Activated naive CD4-positive, alpha-beta T cell treated with anti-CD3 and anti-CD28 coated beads for 36 hours (primary cell): ENCODE results near the gene KLHDC1. TPM values are rescaled to one million over a fixed set of nuclear protein-coding genes. Genes with fewer than 3 reads are reported as not detected.
"Not testable (repeated sequence)": the region's sequence is repeated elsewhere in the genome, so short reads cannot be mapped to it uniquely, and the experiment has no call there.

Experiments
- CTCF ChIA-PET: fragments of 350-600 bp; sonication (Branson Sonifier 250); formaldehyde crosslinking; loops from one replicate; lab custom pipeline; 2021; ENCODE audit warnings: antibody characterized with exemption; lab: Charles Lee
- DNase-seq: peaks from one replicate; pipeline ENCODE4 v3.0.0-alpha.2; 2020
- H3K27ac Mint-ChIP-seq: one replicate; pipeline ENCODE4 v1.8.0; 2021; ENCODE audit warnings: mild to moderate bottlenecking, mixed read lengths
- H3K27me3 Mint-ChIP-seq: one replicate; pipeline ENCODE4 v1.8.0; 2021; ENCODE audit warnings: low read depth, mixed read lengths
- H3K36me3 Mint-ChIP-seq: one replicate; pipeline ENCODE4 v1.8.0; 2021; ENCODE audit warnings: low read depth, mixed read lengths
- H3K4me1 Mint-ChIP-seq: one replicate; pipeline ENCODE4 v1.8.0; 2021; ENCODE audit warnings: low read depth, mixed read lengths
- H3K4me3 Mint-ChIP-seq: one replicate; pipeline ENCODE4 v1.8.0; 2021; ENCODE audit warnings: mild to moderate bottlenecking, moderate library complexity, mixed read lengths
- H3K9me3 Mint-ChIP-seq: one replicate; pipeline ENCODE4 v1.8.0; 2021; ENCODE audit warnings: mixed read lengths
- intact Hi-C: fragments of 100-400 bp; cut with micrococcal nuclease; formaldehyde crosslinking; loops from one replicate; pipeline ENCODE4 v1.15.1; 2023
- total RNA-seq, 2 experiments: library from RNA; stranded (reverse); gene quantifications; one replicate each; pipeline ENCODE4 v1.2.3, GENCODE V29; 2021

Gene KLHDC1, protein sequence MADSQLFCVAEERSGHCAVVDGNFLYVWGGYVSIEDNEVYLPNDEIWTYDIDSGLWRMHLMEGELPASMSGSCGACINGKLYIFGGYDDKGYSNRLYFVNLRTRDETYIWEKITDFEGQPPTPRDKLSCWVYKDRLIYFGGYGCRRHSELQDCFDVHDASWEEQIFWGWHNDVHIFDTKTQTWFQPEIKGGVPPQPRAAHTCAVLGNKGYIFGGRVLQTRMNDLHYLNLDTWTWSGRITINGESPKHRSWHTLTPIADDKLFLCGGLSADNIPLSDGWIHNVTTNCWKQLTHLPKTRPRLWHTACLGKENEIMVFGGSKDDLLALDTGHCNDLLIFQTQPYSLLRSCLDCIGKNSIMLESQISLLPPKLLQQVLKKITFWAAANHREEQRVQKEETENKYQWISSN
- under 1 TPM; 0.57 to 0.79 TPM for total RNA-seq

DNA sequence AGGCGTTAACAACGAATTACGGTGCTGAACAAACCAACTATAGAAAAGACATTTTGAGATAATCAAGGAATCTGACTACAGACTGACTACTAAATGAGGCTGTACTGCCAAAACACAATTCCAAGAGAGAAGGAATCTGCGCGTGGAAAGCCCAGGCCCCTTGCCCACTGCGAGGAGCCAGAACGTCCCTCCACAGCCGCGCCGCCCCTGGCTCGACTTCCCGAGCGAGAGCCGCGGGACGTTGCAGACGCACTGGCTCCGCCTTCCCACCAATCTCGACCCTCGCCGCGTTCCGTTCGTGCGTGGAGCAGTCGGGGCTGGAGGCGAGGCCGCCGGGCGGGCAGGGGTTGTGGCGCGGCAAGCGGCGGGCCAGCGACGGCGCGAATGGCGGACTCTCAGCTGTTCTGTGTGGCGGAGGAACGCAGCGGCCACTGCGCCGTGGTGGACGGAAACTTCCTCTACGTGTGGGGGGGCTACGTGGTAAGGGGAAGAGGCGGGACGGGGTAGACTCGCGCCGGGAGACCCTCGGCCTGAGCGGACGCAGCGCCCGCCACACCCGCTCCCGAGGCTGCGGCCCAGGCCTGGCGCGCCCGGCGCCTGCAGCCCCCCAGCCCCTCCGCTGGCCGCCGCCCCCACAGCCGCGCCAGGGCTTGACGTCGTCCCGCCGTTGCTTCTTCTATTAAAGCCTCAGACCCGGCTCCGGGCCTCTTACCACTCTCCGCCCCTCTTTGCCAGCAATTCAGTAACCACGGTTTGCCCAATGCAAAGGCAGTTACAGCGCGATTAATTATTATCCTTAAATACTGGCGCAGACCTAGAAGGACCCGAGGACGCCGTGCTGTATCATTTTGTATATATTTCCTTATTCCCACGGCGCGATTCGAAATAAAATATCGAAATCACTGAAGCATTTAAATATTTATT is at the start of gene KLHDC1:
Gene KLHDC1, plus strand, starts transcription at position 310 of the 924 bp plus-strand sequence. Its CDS starts 75 bp downstream, at position 385.
- CTCF ChIA-PET = interaction anchor here (0.7 to 1.1 kb wide), 4 partner anchors 59 to 170 kb away, joined by 3 to 5 read pairs (median 4); partner anchors contain the start of gene KLHDC2
- intact Hi-C loops = loop anchor here (1.0 to 5.0 kb wide), 2 partner anchors 74 to 619 kb away; partner anchors contain the start of genes DMAC2L and L2HGDH
- peaks cover 1% of the 10 kb centered on the region for H3K36me3 Mint-ChIP-seq
- H3K4me1 Mint-ChIP-seq = peaks cover 34% of the 10 kb centered on the region
- H3K9me3 Mint-ChIP-seq = no peaks in the 10 kb centered on the region
- peak within 1 kb of the TSS; percentile 81 for H3K4me3 Mint-ChIP-seq
- H3K27ac Mint-ChIP-seq = peak within 1 kb of the TSS; percentile 62
- peak; percentile 84 for DNase-seq
- no peaks in the 10 kb centered on the region for H3K27me3 Mint-ChIP-seq

DNA sequence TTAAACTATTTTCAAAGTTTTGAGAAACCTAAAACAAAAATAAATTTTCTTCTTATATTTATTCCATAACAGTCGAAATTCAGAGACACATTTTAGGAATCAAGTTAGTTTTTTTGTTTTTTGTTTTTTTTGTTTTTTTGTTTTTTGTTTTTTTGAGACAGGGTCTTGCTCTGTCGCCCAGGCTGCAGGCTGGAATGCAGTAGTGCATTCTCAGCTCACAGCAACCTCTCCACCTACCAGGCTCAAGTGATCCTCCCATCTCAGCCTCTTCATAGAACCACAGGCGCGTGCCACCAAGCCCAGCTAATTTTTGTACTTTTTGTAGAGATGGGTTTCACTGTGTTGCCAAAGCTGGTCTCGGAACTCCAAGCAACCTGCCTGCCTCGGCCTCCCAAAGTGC is 39.4 kb upstream of the KLHDC1 start:
- no peak overlapping the region for H3K27ac Mint-ChIP-seq
- no peaks in the 10 kb centered on the region for H3K9me3 Mint-ChIP-seq
- intact Hi-C loops = no loop called here
- H3K4me3 Mint-ChIP-seq = no peak overlapping the region
- peaks cover 14% of the 10 kb centered on the region for H3K36me3 Mint-ChIP-seq
- no peak for DNase-seq
- CTCF ChIA-PET = no interaction called here
- H3K4me1 Mint-ChIP-seq = no peaks in the 10 kb centered on the region
- H3K27me3 Mint-ChIP-seq = no peaks in the 10 kb centered on the region

DNA sequence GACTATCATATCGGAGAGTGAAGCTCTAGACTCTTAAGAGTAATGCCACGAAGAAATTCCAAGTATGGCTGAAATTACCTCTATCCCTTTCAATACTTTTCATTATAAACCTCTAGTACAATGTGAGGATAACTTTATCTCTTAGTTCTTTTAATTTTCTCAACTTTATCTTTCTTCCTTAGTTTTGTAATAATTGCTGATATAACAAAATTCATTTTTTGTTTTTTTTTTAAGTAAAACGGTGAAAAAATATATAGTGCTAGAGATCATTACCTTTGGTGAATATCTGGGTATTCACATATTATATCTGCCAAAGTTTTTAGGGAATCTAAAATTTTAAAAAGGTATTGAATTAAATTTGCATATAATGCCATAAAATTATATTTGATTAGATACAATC is 38.4 kb upstream of the KLHDC1 start:
- Mint-ChIP-seq H3K9me3 (no peaks in the 10 kb centered on the region), H3K4me3 (no peak overlapping the region), H3K27ac (no peak overlapping the region), H3K36me3 (peaks cover 14% of the 10 kb centered on the region), H3K4me1 (no peaks in the 10 kb centered on the region), H3K27me3 (no peaks in the 10 kb centered on the region)
- DNase-seq = no peak
- CTCF ChIA-PET = interaction anchor here (0.6 kb wide), 2 partner anchors 30 to 111 kb away, joined by 3 read pairs; no protein-coding TSS in a partner anchor
- intact Hi-C loops = no loop called here

DNA sequence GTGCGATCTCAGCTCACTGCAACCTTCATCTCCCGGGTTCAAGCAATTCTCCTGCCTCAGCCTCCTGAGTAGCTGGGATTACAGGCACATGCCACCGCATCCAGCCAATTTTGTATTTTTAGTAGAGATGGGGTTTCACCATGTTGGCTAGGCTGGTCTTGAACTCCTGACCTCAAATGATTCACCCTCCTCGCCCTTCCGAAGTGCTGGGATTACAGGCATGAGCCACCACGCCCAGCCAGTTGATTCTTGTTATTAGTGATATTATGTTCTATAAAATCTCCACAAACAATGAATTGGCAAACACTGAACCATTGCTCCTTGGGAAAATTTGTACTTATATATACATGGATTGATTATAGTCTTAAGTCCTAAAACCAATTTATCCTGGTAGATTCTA is 35.4 kb upstream of the KLHDC1 start:
- H3K27ac Mint-ChIP-seq, DNase-seq, H3K27me3 Mint-ChIP-seq, intact Hi-C loops, H3K36me3 Mint-ChIP-seq, H3K9me3 Mint-ChIP-seq, H3K4me3 Mint-ChIP-seq, H3K4me1 Mint-ChIP-seq: not testable (repeated sequence)
- CTCF ChIA-PET = interaction anchor here (0.7 to 1.2 kb wide), 2 partner anchors 53 to 71 kb away, joined by 4 to 5 read pairs; no protein-coding TSS in a partner anchor

DNA sequence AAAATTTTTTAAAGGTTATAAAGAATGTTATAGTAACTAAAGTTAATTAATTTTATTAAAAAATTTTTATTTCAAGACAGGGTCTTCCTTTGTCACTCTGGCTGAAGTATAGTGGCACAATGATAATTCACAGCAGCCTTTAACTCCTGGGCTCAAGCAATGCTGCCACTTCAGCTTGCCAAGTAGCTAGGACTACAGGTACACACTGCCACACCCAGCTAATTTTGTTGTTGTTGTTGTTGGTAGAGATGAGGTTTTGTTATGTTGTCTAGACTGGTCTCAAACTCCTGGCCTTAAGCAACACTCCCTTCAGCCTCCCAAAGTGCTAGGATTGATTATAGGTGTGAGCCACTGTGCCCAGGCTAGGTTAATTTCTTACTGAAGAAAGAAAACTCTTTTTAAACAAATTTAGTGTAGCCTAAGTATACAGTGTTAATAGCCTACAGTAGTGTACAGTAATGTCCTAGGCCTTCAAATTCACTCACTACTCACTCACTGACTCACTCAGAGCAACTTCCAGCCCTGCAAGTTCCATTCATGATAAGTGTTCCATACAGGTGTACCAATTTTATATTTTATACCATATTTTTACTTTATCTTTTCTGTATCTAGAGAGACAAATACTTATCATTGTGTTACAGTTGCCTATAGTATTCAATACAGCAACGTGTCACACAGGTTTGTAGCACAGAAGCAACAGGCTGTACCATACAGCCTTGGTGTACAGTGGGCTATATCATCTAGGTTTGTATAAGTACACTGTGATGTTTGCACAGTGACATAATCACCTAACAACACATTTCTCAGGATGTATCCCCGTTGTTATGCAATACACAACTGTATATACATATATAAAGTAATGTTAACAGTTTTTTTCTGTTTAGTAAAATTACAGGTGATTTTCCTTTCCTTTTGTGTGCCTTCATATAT is 33.1 kb upstream of the KLHDC1 start:
- H3K27me3 Mint-ChIP-seq = no peaks in the 10 kb centered on the region
- peaks cover 12% of the 10 kb centered on the region for H3K36me3 Mint-ChIP-seq
- no peaks in the 10 kb centered on the region for H3K4me1 Mint-ChIP-seq
- no peak overlapping the region for H3K27ac Mint-ChIP-seq
- intact Hi-C loops = no loop called here
- H3K4me3 Mint-ChIP-seq = no peak overlapping the region
- H3K9me3 Mint-ChIP-seq = no peaks in the 10 kb centered on the region
- CTCF ChIA-PET = interaction anchor here (1.0 to 1.3 kb wide), 2 partner anchors 22 to 26 kb away, joined by 3 read pairs; no protein-coding TSS in a partner anchor
- DNase-seq = no peak

DNA sequence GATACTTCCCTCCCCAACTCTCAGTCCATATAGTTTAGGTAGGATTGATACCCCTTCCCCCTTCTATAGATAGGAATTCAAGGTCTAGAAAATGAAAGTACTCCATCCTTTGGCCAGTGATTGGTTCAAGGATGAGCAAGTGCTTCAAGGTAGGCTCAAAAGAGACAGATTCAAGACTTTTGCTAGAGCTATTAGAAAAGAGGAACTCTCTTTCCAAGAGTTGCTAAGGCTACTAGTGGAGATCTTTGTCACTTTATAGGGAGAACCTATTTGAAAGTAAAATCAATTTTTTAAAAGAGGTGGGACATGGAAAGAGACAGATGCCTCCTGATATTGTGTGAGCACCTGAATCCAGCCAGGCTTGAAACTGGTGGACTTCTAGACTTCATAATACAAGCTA is 22.4 kb upstream of the KLHDC1 start:
- CTCF ChIA-PET = no interaction called here
- DNase-seq = no peak
- Mint-ChIP-seq H3K27me3 (no peaks in the 10 kb centered on the region), H3K36me3 (peaks cover 41% of the 10 kb centered on the region), H3K27ac (no peak overlapping the region), H3K4me3 (no peak overlapping the region), H3K9me3 (no peaks in the 10 kb centered on the region), H3K4me1 (no peaks in the 10 kb centered on the region)
- intact Hi-C loops = no loop called here

DNA sequence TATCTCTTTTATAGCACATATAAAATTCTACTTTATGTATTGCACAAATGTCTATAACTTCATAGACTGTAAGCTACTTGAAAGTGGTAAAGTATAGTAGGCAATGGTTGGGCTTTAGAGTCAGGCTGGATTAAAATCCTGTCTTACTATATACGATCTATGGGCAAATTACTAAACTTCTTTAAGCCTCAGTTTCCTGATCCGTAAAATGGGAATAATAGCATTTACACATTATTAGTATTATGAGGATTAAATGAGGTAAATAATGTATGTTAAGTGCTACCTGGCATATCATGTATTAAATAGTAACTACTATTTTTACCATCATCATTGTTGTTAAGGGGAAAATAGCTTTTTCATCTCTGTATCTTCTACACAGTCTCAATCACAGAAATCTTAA is 19.3 kb upstream of the KLHDC1 start:
- Mint-ChIP-seq H3K27ac (no peak overlapping the region), H3K4me1 (no peaks in the 10 kb centered on the region), H3K36me3 (peaks cover 50% of the 10 kb centered on the region), H3K4me3 (no peak overlapping the region), H3K9me3 (no peaks in the 10 kb centered on the region), H3K27me3 (no peaks in the 10 kb centered on the region)
- CTCF ChIA-PET = interaction anchor here (1.0 kb wide), 1 partner anchor 17 kb away, joined by 3 read pairs; no protein-coding TSS in a partner anchor
- DNase-seq = no peak
- intact Hi-C loops = no loop called here

DNA sequence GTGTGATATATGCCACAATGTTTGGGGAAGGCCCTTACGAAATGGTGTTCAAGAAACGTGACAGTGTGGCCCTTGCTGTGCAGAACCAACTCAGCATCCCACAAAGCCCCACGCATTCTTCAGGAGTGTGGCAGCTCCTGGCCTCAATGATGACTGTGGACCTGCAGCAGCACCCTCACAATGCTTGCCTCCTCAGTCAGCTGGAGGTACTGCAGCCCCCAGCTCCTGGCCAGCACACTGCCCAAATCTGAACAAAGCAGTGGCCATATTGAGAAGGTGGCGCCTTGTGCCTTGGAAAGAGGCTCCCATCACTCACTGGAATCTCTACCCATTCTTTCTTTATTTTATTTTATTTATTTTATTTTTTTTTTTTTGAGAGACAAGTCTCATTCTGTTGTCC is 15.3 kb upstream of the KLHDC1 start:
- peaks cover 71% of the 10 kb centered on the region for H3K36me3 Mint-ChIP-seq
- no peaks in the 10 kb centered on the region for H3K4me1 Mint-ChIP-seq
- no peak overlapping the region for H3K4me3 Mint-ChIP-seq
- no peaks in the 10 kb centered on the region for H3K9me3 Mint-ChIP-seq
- CTCF ChIA-PET = no interaction called here
- no peaks in the 10 kb centered on the region for H3K27me3 Mint-ChIP-seq
- intact Hi-C loops = no loop called here
- no peak overlapping the region for H3K27ac Mint-ChIP-seq
- no peak for DNase-seq

DNA sequence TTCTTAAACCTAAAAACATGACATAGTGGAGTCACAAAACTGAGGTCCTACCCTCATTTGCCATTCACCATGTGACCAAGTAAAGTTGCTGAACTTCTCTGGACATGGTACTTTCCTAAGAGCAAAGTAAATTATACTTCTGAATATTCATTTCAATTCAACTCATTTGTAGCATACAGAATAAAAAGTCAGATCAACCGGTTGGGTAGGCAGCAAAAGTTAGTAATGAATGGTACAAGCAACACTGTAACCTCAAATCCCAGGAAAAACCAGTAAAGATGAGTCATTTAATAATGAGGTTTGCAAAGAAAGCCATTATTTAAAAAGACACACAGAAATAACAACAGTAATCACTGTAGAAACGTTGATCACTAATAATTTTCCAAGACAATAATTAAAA is 13.6 kb upstream of the KLHDC1 start:
- CTCF ChIA-PET = interaction anchor here (0.6 to 1.0 kb wide), 2 partner anchors 15 to 1097 kb away, joined by 3 read pairs; no protein-coding TSS in a partner anchor
- H3K9me3 Mint-ChIP-seq = no peaks in the 10 kb centered on the region
- H3K4me1 Mint-ChIP-seq = no peaks in the 10 kb centered on the region

DNA sequence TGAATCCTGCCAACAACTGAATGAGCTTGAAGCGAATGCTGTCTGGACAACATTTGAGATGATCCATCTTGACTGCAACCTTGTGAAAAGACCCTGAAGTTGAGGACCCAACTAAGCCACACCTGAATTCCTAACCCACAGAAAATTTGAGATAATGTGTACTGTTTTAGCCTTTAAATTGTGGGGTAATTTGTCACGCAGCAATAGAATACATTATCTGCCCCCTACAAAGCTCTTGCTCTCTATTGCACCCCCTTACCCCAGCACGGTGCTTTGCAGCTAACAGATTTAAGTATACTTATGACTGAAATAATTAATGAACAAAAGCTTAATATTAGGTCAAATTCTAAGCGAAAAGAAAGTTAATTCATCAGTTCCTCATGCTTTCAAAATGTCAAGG is 6.5 kb upstream of the KLHDC1 start:
- no peak for DNase-seq
- Mint-ChIP-seq H3K36me3 (peaks cover 21% of the 10 kb centered on the region), H3K27ac (no peak overlapping the region), H3K4me3 (peak overlapping the region; percentile 92), H3K9me3 (no peaks in the 10 kb centered on the region), H3K27me3 (no peaks in the 10 kb centered on the region), H3K4me1 (peaks cover 18% of the 10 kb centered on the region)
- intact Hi-C loops = no loop called here
- CTCF ChIA-PET = interaction anchor here (0.6 to 1.0 kb wide), 2 partner anchors 8 to 166 kb away, joined by 3 read pairs; partner anchors contain the start of gene NEMF

More for the DNA sequence above, 13.6 kb upstream of the KLHDC1 start:
- Mint-ChIP-seq H3K27ac (no peak overlapping the region), H3K4me3 (no peak overlapping the region), H3K36me3 (peaks cover 64% of the 10 kb centered on the region), H3K27me3 (no peaks in the 10 kb centered on the region)
- intact Hi-C loops = no loop called here
- no peak for DNase-seq
